Fibroblast of peridontal ligament (primary cell): ENCODE results near the gene GABRB3.

ENCODE experiments used
- DNase-seq: peaks from one replicate; pipeline ENCODE4 v3.0.0-alpha.2; 2010; ENCODE audit errors: extremely low read depth

GABRB3 gene

GRCh38 chr15:26772154-26773066, at the start of gene GABRB3:
GABRB3 (minus strand) TSS chr15:26773066.
- DNase-seq, result no peak

- no peak for DNase-seq
Measured at GRCh38 chr15:26807517-26808427, 34.9 kb upstream of the GABRB3 start.

DNA sequence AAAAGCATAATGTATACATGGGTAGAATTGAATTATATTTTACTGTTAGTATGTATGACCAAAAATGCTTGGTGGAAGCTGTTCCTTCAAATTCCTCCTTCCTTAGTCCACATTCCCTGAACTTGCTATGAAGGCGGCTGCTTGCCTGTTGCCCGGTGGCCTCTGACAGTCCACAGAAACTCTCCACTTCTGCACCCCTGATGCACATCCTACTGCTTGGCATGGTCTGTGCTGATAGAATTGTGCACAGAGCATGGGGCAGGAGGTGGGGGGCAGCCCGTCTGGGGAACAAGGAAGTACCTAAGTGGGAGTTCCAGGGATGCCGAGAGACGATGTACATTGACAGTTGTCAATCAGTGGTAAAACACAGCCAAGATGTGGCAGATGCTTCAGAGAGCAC, 33.7 kb upstream of the GABRB3 start:
- DNase-seq, result no peak

- no peak for DNase-seq
Measured at GRCh38 chr15:26806151-26806550, 33.3 kb upstream of the GABRB3 start.

DNA sequence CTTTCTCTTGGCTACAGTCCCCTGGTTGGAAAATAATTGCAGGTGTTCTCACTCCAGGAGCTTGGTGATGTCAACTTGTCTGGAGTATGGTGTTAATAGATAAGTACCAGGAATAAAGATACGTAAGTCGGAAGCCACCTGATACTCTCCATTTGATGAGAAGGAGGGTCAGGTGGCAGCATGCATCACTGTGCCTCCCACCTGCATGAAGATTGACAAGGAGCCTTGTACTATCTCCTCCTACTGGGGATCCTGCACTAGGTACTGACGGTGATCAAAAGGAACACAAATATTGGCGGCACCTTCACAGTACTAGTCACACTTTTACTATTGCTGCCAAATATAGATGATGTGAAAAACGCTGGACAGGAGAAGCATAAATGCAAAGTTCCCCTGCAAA, 32.6 kb upstream of the GABRB3 start:
- DNase-seq, result no peak

GRCh38 chr15:26804063-26804804, 31.4 kb upstream of the GABRB3 start:
- no peak for DNase-seq

- no peak for DNase-seq
Measured at GRCh38 chr15:26790118-26790517, 17.3 kb upstream of the GABRB3 start.

DNA sequence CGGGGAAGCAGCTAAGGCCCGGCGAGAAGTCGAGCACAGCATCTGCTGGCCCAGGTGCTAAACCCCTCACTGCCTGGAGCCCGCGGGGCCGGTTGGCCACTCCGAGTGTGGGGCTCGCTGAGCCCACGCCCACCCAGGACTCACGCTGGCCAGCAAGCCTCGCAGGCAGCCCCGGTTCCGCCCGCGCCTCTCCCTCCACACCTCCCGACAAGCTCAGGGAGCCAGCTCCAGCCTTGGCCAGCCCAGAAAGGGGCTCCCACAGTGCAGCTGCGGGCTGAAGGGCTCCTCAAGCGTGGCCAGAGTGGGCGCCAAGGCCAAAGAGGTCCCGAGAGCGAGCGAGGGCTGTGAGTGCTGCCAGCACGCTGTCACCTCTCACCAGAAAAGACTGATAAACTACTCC, 8.9 kb upstream of the GABRB3 start:
- no peak for DNase-seq

DNA sequence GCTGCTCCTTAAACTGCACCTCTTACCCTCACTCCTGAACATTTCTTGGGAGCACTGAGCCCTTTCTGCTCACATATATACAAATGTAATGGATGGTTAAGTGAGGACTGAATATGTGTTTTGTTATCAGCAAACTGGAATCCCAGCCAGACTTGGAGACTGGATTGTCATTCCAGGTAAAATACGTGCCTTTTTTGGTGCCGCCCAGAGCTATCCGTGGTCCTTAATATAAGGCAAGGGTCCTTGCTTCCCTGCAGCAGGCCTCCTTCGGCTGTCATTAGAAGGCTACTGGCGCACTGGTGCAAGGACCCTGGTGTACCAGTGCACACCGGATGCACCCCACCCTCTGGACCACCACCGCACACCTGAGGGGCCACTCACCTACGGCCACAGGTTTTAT, 1.1 kb upstream of the GABRB3 start:
- no peak for DNase-seq

DNA sequence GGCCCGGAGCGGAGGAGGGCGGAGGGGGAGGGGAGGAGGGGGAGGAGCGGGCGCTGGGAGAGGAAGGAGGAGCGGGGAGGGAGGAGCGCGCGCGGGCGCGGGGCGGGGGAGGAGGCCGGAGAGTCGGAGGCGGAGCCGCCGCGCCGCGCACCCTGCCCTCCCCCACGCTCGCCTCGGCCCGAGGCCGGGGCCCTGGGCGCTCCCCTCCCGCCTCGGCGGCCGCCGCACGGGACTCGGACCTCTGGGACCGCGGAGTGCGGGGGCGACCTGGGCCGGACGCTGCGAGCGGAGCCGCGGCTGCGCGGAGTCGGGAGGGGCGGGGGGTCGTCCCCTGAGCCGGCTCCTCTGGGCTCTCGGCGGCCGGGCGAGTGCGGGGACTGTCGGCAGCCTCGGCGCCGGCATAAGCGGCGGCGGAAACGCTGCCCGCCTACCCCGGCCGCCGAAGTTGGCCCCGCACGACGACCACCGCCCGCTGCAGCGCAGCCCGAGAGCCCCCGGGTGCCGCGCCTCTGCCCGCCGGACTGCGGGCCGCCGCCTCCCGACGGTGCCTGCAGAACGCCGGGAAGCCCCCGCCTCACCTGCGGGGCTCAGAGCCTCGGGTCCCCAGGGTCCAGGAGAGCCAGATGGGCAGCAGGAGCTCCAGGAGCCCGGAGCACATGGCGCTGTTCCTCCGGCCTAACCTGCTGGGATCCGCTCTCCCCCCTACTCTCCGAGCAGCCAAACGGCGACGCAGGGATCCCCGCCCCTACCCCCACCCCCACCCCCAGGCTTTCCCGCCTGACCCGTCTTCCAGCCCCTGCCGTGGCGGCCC, 406 bp upstream of the GABRB3 start:
- DNase-seq, result no peak

GRCh38 chr15:26771578-26772153, 1.2 kb downstream of the GABRB3 start:
- DNase-seq, result no peak

GRCh38 chr15:26771168-26771567, 1.7 kb downstream of the GABRB3 start:
- no peak for DNase-seq

GRCh38 chr15:26767169-26767670, 5.6 kb downstream of the GABRB3 start:
- no peak for DNase-seq

GRCh38 chr15:26766262-26766661, 6.6 kb downstream of the GABRB3 start:
- DNase-seq, result no peak

DNA sequence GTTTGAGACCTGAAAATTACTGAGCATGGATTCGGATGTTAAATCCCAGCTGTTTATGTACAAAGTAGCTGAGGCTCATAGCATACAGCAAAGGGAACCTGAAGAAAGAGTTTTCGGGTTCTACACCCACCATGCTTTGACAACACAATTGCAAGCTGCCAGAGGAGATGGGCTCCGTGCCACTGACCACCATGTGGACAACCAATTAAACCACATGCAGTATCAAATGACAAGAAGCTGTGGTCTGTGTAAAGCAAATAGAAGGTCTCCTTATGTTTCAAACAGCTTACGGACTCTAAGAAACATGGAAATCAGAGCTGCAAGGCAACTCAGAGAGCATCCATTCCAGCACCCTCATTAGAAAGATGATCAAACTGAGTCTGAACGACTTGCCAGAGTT, 12.9 kb downstream of the GABRB3 start:
- no peak for DNase-seq

DNA sequence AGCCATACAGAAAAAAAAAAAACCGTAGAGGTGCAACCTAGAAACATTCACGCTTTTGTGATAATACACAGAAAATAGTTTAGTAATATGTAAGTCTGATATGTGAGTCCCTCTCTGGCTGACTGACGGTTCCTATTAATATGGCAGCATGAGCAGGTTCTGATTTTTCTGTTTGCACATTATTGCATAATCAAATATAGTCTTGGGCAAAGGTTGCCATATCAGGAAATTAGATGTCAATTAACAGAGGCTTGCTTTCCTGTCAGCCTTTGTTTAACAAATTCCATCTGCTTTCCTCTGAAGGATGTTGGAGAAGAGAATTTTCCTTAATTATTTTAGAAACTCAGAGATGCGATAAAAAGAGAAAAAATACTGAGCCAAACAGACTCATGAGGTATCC, 14.8 kb downstream of the GABRB3 start:
- no peak for DNase-seq

- DNase-seq, result no peak
Measured at GRCh38 chr15:26757141-26757540, 15.7 kb downstream of the GABRB3 start.

DNA sequence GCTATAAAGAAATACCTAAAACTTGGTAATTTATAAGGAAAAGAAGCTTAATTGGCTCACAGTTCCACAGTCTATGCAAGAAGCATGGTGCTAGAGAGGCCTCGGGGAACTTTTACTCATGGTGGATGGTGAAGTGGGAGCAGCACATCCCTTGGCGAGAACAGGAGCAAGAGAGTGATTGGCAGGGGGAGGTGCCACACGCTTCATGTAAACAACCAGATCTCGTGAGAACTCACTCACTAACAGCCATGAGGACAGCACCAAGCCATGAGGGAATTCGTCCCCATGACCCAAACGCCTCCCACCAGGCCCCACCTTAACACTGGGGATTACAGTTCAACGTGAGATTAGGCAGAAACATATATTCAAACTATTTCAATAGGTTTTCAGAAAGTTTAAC, 28.0 kb downstream of the GABRB3 start:
- DNase-seq, result no peak

- no peak for DNase-seq
Measured at GRCh38 chr15:26739791-26740190, 33.1 kb downstream of the GABRB3 start.

DNA sequence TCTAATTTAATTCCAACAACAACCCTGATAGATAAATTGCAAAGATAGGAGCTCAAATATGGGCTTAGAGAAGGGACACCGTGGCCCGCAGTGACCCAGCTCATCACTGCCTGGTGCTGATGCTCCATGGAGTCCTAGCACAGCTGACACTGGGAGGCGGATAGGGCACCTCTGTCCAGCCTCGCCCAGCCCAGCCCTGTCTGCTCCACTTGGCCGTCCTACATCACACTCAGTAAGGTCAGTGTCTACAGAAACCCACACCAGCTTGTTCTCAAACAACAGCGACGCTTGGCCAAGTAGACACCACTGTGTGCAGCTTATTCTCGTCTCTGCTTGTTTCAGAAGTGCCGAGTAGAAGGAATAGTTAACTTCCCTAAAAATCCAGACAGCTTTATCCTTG, 33.9 kb downstream of the GABRB3 start:
- no peak for DNase-seq
